H1 (cell line): ENCODE measurements around the gene AMER2. TPM values are rescaled to one million over a fixed set of nuclear protein-coding genes. Genes with fewer than 3 reads are reported as not detected.

ENCODE experiments used
- CTCF ChIA-PET: fragments of 300-600 bp; sonication (Branson Sonifier 250); formaldehyde crosslinking; loops from one replicate; lab custom pipeline; 2021; ENCODE audit not compliant: partially characterized antibody; lab: Charles Lee
- POLR2A ChIA-PET: fragments of 300-600 bp; sonication (Branson Sonifier 250); formaldehyde crosslinking; loops from one replicate; lab custom pipeline; 2021; ENCODE audit warnings: inconsistent platforms; ENCODE audit not compliant: partially characterized antibody; lab: Charles Lee
- DNase-seq, 2 experiments: peaks; one replicate each; pipeline versions ENCODE4 v3.0.0 to v3.0.0-alpha.2; 2010 to 2022; ENCODE audit warnings: low spot score in 2 of 2, low read depth in 1 of 2, mixed read lengths in 1 of 2
- FAIRE-seq: peaks from 2 replicates; lab custom pipeline; 2011; peaks lifted over from hg19 to GRCh38; lab: Jason Lieb, UNC
- H2AFZ ChIP-seq: 2 replicates; pipeline ENCODE4 v1.8.1; 2012; ENCODE audit warnings: low read length, inconsistent platforms
- H2AK5ac ChIP-seq: 2 replicates; pipeline ENCODE4 v1.6.1; 2013; ENCODE audit warnings: low read depth, low read length
- H2BK120ac ChIP-seq: replicated peaks from 2 replicates; pipeline ENCODE3; 2013; ENCODE audit warnings: low read depth, low read length, inconsistent platforms
- H2BK12ac ChIP-seq: 2 replicates; pipeline ENCODE4 v1.6.1; 2013; ENCODE audit warnings: low read depth, low read length
- H2BK15ac ChIP-seq: 2 replicates; pipeline ENCODE4 v1.6.1; 2013; ENCODE audit warnings: low read length
- H2BK20ac ChIP-seq: 2 replicates; pipeline ENCODE4 v1.6.1; 2013; ENCODE audit warnings: low read length
- H2BK5ac ChIP-seq: 2 replicates; pipeline ENCODE4 v1.6.1; 2013; ENCODE audit warnings: low read depth, low read length
- H3K14ac ChIP-seq: 2 replicates; pipeline ENCODE4 v1.6.1; 2013; ENCODE audit warnings: inconsistent platforms; ENCODE audit not compliant: insufficient read length
- H3K18ac ChIP-seq: 2 replicates; pipeline ENCODE4 v1.6.1; 2013; ENCODE audit warnings: low read length; ENCODE audit errors: extremely low read depth
- H3K23ac ChIP-seq: 2 replicates; pipeline ENCODE4 v1.6.1; 2013; ENCODE audit warnings: inconsistent platforms; ENCODE audit not compliant: insufficient read length
- H3K23me2 ChIP-seq: 2 replicates; pipeline ENCODE4 v1.6.1; 2013; ENCODE audit warnings: low read depth, low read length
- H3K27ac ChIP-seq: 2 replicates; pipeline ENCODE4 v1.6.1; 2011; ENCODE audit warnings: low read depth, low read length, inconsistent platforms
- H3K27me3 ChIP-seq, 4 experiments: replicated peaks in 1 of 4; 1 replicate in 1 of 4; 2 replicates in 3 of 4; pipeline versions ENCODE4 v1.6.1 to v1.8.1; 2011 to 2013; ENCODE audit warnings: low read length in 3 of 4, mild to moderate bottlenecking in 3 of 4, inconsistent platforms in 2 of 4, mixed read lengths in 2 of 4, moderate library complexity in 1 of 4; ENCODE audit not compliant: control insufficient read depth in 3 of 4, insufficient read depth in 3 of 4; ENCODE audit errors: extremely low read depth in 1 of 4
- H3K36me3 ChIP-seq, 4 experiments: 2 replicates each; pipeline versions ENCODE4 v1.6.1 to v1.8.1; 2011 to 2013; ENCODE audit warnings: mild to moderate bottlenecking in 4 of 4, low read length in 3 of 4, moderate library complexity in 2 of 4, control low read depth in 1 of 4, inconsistent platforms in 1 of 4; ENCODE audit not compliant: insufficient read depth in 4 of 4, control insufficient read depth in 2 of 4
- H3K4ac ChIP-seq: replicated peaks from 2 replicates; pipeline ENCODE3; 2013; ENCODE audit warnings: low read length, low read depth, mixed read lengths, inconsistent platforms; ENCODE audit not compliant: insufficient read length
- H3K4me1 ChIP-seq, 4 experiments: replicated peaks in 1 of 4; 1 replicate in 1 of 4; 2 replicates in 3 of 4; pipeline versions ENCODE4 v1.6.1 to v1.8.1; 2011 to 2013; ENCODE audit warnings: low read length in 3 of 4, inconsistent platforms in 2 of 4, mixed read lengths in 1 of 4; ENCODE audit not compliant: insufficient read depth in 4 of 4, control insufficient read depth in 3 of 4
- H3K4me2 ChIP-seq, 2 experiments: 2 replicates each; pipeline versions ENCODE4 v1.6.1 to v1.8.1; 2011 to 2013; ENCODE audit warnings: low read depth in 2 of 2, low read length in 2 of 2, control low read depth in 1 of 2, inconsistent platforms in 1 of 2, mild to moderate bottlenecking in 1 of 2; ENCODE audit not compliant: insufficient read depth in 1 of 2
- H3K4me3 ChIP-seq, 4 experiments: fragments of 200-600, 300-600 bp in 1 of 4; sonication (generic), shearing (Covaris generic), sonication (Bioruptor Twin) in 1 of 4; 2 replicates each; pipeline versions ENCODE4 v1.5.1 to v1.8.1; 2011 to 2016; ENCODE audit warnings: low read length in 4 of 4, low read depth in 3 of 4, control low read depth in 2 of 4, inconsistent platforms in 2 of 4, mild to moderate bottlenecking in 2 of 4, mixed read lengths in 1 of 4, moderate library complexity in 1 of 4; ENCODE audit not compliant: insufficient read depth in 2 of 4; ENCODE audit errors: extremely low read depth in 1 of 4
- H3K56ac ChIP-seq: replicated peaks from 2 replicates; pipeline ENCODE3; 2013; ENCODE audit warnings: low read depth, mild to moderate bottlenecking, mixed read lengths, low read length, inconsistent platforms; ENCODE audit not compliant: insufficient read length
- H3K79me1 ChIP-seq: 2 replicates; pipeline ENCODE4 v1.6.1; 2013; ENCODE audit warnings: low read depth, low read length, control low read depth
- H3K79me2 ChIP-seq, 2 experiments: 2 replicates each; pipeline versions ENCODE4 v1.6.1 to v1.8.1; 2012 to 2013; ENCODE audit warnings: low read length in 2 of 2, mild to moderate bottlenecking in 2 of 2, inconsistent platforms in 1 of 2; ENCODE audit not compliant: insufficient read depth in 2 of 2, control insufficient read depth in 1 of 2
- H3K9ac ChIP-seq, 4 experiments: replicated peaks in 1 of 4; 1 replicate in 1 of 4; 2 replicates in 3 of 4; pipeline versions ENCODE4 v1.6.1 to v1.8.1; 2011 to 2013; ENCODE audit warnings: low read depth in 3 of 4, low read length in 3 of 4, control low read depth in 2 of 4, mild to moderate bottlenecking in 2 of 4, moderate library complexity in 2 of 4, inconsistent platforms in 1 of 4; ENCODE audit errors: extremely low read depth in 1 of 4
- H3K9me3 ChIP-seq, 2 experiments: 2 replicates each; pipeline versions ENCODE4 v1.6.1 to v1.8.1; 2012 to 2013; ENCODE audit warnings: mild to moderate bottlenecking in 2 of 2, moderate library complexity in 2 of 2, control low read depth in 1 of 2, inconsistent platforms in 1 of 2, low read depth in 1 of 2, low read length in 1 of 2, mixed read lengths in 1 of 2; ENCODE audit not compliant: insufficient read depth in 2 of 2
- H4K20me1 ChIP-seq, 2 experiments: replicated peaks in 1 of 2; 2 replicates each; pipeline versions ENCODE3 to v1.8.1; 2011 to 2013; ENCODE audit warnings: inconsistent platforms in 2 of 2, low read length in 2 of 2, mild to moderate bottlenecking in 1 of 2; ENCODE audit not compliant: insufficient read depth in 2 of 2, control insufficient read depth in 1 of 2
- H4K5ac ChIP-seq: 2 replicates; pipeline ENCODE4 v1.6.1; 2013; ENCODE audit warnings: low read length, low read depth, mixed read lengths, inconsistent platforms; ENCODE audit not compliant: insufficient read length
- H4K8ac ChIP-seq: 2 replicates; pipeline ENCODE4 v1.8.0; 2013; ENCODE audit warnings: mild to moderate bottlenecking, moderate library complexity, low read length, inconsistent platforms; ENCODE audit not compliant: insufficient read depth; ENCODE audit errors: extremely low read depth
- H4K91ac ChIP-seq: replicated peaks from 2 replicates; pipeline ENCODE3; 2013; ENCODE audit warnings: low read length, mixed read lengths, inconsistent platforms; ENCODE audit not compliant: insufficient read length
- CBX5 ChIP-seq: fragments of 300-800, 300-1000 bp; sonication (generic); IDR thresholded peaks from 2 replicates; pipeline ENCODE4 v1.7.1; 2016; ENCODE audit warnings: antibody characterized with exemption, low read length, low read depth
- E2F6 ChIP-seq: IDR thresholded peaks from 2 replicates; pipeline ENCODE4 v1.6.1; 2012; ENCODE audit warnings: inconsistent platforms
- GABPA ChIP-seq: IDR thresholded peaks from 2 replicates; pipeline ENCODE4 v1.6.1; 2011; ENCODE audit warnings: mild to moderate bottlenecking, low read length, moderate library complexity, borderline replicate concordance; ENCODE audit not compliant: insufficient read depth
- POLR2A ChIP-seq, 2 experiments: IDR thresholded peaks; 1 replicate in 1 of 2; 2 replicates in 1 of 2; pipeline ENCODE4 v1.6.1; 2011; ENCODE audit warnings: low read depth in 2 of 2, low read length in 2 of 2, mild to moderate bottlenecking in 2 of 2; ENCODE audit errors: control extremely low read depth in 1 of 2
- RAD21 ChIP-seq, 2 experiments: IDR thresholded peaks in 1 of 2; conservative IDR thresholded peaks in 1 of 2; 2 replicates each; pipeline ENCODE4 v1.6.1; 2011; ENCODE audit warnings: low read depth in 2 of 2, low read length in 2 of 2, improper control_type of control experiment in 1 of 2, inconsistent platforms in 1 of 2, mild to moderate bottlenecking in 1 of 2, moderate library complexity in 1 of 2
- SAP30 ChIP-seq: fragments of 300-600 bp; sonication (generic); IDR thresholded peaks from 2 replicates; pipeline ENCODE4 v1.7.1; 2012; ENCODE audit warnings: low read length, moderate library complexity, mild to moderate bottlenecking, inconsistent platforms; ENCODE audit not compliant: insufficient read depth, insufficient replicate concordance
- WGBS, 2 experiments: shearing (Covaris generic) in 1 of 2; methylation state at CpG; one replicate each; pipeline versions ENCODE4 v1.1.6 to v1.1.7; 2013 to 2015; ENCODE audit warnings: low lambda C conversion rate in 2 of 2, mixed read lengths in 2 of 2, inconsistent platforms in 1 of 2, low coverage in 1 of 2, missing lambda C conversion rate in 1 of 2; ENCODE audit not compliant: insufficient replicate concordance in 2 of 2, insufficient coverage in 1 of 2, insufficient read length in 1 of 2; ENCODE audit errors: extremely low coverage in 1 of 2, missing lambda C conversion rate in 1 of 2; 5-methylcytosine and 5-hydroxymethylcytosine counted together
- polyA plus RNA-seq, 7 experiments: library from polyadenylated mRNA; depleted of rRNA in 3 of 7; stranded (reverse) in 5 of 7; unstranded in 2 of 7; fragments of >200 nt in 5 of 7; fragments of 200-250 nt in 2 of 7; gene quantifications; 1 replicate in 5 of 7; 2 replicates in 1 of 7; 4 replicates in 1 of 7; pipeline versions ENCODE4 v1.2.1 to v1.2.3, GENCODE V29; 2011 to 2013; ENCODE audit warnings: missing spikeins in 2 of 7, mixed read lengths in 2 of 7
- total RNA-seq: library from RNA; stranded (reverse); fragmentation: NEBNext Ultra II Directional; extraction: Animal tissue kit (Norgen Biotek cat#: 25700); gene quantifications from 2 replicates; pipeline ENCODE4 v1.2.1, GENCODE V29; 2021

The AMER2 gene
- total and polyA plus RNA-seq, 2 of the 8 experiments (the other 6 are each of a cell fraction or from before 2014, with no cell fraction given): 0.14 to 0.50 TPM

- H3K56ac ChIP-seq: no peak overlapping the region
- no peaks in the 10 kb centered on the region for H3K36me3 ChIP-seq
- H3K27ac ChIP-seq: no peak overlapping the region
- no peak overlapping the region for H3K23ac ChIP-seq
- 91% methylated on average over 3 of the region's 3 CpGs; no CpG with 5 or more reads in 1 of the 2 experiments for WGBS, 2 experiments
- H3K79me2 ChIP-seq: no peaks in the 10 kb centered on the region
- POLR2A ChIA-PET: interaction anchor here (1.0 kb wide), 1 partner anchor 12 kb away, joined by 3 read pairs; no protein-coding TSS in a partner anchor
- no peak overlapping the region for H4K8ac ChIP-seq
- peaks cover 1 to 8% (median 3%) of the 10 kb centered on the region in 4 experiments; a peak in 6 of 7 replicates for H3K27me3 ChIP-seq
- no peak overlapping the region for H3K4me3 ChIP-seq
- no peak overlapping the region for H3K9ac ChIP-seq
- H2AFZ ChIP-seq: no peak overlapping the region
- H2BK20ac ChIP-seq: no peak overlapping the region
- H3K4me2 ChIP-seq: no peak overlapping the region
- H3K79me1 ChIP-seq: no peaks in the 10 kb centered on the region
- H2AK5ac ChIP-seq: no peak overlapping the region
- no peak overlapping the region for H4K91ac ChIP-seq
- no peak for DNase-seq
- no peak for FAIRE-seq
- no peak overlapping the region for H2BK15ac ChIP-seq
- H2BK120ac ChIP-seq: no peak overlapping the region
- CTCF ChIA-PET: interaction anchor here (1.0 to 1.5 kb wide), 3 partner anchors 8 to 173 kb away, joined by 3 to 4 read pairs (median 3); no protein-coding TSS in a partner anchor
- no peak overlapping the region for H3K18ac ChIP-seq
- no peaks in the 10 kb centered on the region for H3K23me2 ChIP-seq
- H2BK5ac ChIP-seq: no peak overlapping the region
- H2BK12ac ChIP-seq: no peak overlapping the region
- no peak overlapping the region for H3K14ac ChIP-seq
- no peak overlapping the region for H3K4ac ChIP-seq
- H3K4me1 ChIP-seq: peaks cover 0 to 4% (median 1%) of the 10 kb centered on the region in 4 experiments; a peak in 5 of 7 replicates
- TF ChIP-seq GABPA: no peak
- TF ChIP-seq RAD21 (IDR thresholded peaks at IDR 0.05 in 1 of 2, conservative IDR thresholded peaks at IDR 0.05 in 1 of 2; ENCODE audit: low read depth in 2 of 2, low read length in 2 of 2): no peak
- TF ChIP-seq E2F6: no peak
- TF ChIP-seq SAP30: no peak
- no peak for TF ChIP-seq POLR2A (IDR thresholded peaks at IDR 0.05; ENCODE audit: control extremely low read depth in 1 of 2, low read depth in 2 of 2, low read length in 2 of 2)
- no peak for TF ChIP-seq CBX5
- H4K5ac ChIP-seq: no peak overlapping the region
- no peaks in the 10 kb centered on the region for H3K9me3 ChIP-seq
- no peaks in the 10 kb centered on the region for H4K20me1 ChIP-seq
These were observed 6.0 kb upstream of the AMER2 start for GRCh38 chr13:25178070-25178469.
